Measurements from ENCODE around the gene COL25A1.
"Not testable (repeated sequence)": the region's sequence is repeated elsewhere in the genome, so short reads cannot be mapped to it uniquely, and the experiment has no call there.

Gene COL25A1

DNA sequence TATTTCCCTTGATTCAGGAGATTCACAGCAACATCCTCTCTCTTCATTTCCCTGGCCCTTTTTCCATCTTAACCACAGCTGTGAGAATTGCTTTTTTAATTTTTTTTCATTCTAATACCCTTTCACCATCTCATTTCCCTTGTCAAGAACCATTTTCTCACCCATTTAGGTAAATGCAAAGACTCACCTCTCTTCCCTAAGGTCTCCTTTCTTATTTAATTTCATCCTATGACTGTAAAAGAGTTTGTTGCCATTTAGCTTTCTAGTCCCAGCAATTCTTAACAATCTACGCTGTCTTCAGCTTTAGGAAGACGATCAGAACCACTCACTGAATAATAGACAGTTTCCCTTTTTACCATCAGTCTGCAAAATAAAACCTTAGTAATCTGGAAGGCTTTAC, 298.5 kb downstream of the COL25A1 start:
- no peak for DNase-seq

DNA sequence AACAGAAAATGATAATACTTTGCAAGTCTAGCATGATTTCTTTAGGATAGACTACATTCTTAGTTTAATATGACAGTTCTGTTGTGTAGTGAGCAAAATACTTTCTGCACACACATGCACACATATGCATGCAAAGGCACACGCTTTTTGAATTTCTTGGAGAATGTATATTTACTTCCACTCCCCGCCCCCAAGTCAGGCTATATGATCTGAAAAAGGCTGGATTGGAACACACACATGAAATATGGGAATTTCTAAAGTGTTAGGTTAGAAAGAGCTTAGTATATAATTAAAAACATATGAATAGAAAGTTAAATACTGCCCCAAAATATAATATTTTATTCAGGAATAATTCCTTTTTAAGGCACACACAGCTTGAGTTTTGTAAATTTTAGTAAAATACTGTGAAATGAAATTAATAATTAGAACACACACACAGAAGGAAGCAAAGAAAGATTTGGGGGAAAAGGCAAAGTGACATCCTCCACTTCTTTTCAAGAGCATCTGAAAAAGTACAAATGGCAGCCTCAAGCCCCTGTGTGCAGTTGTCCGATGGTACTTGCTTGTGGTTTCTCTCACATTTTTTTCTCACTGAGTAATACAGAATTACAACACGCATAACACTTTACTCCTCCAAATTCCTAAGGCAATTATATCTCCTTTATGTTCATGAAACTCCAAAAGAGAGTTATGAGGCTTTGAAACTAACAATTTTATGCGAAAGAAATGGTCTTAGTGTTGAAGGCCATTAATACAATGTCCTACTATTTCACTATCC, 310.7 kb downstream of the COL25A1 start:
- no peak for DNase-seq

DNA sequence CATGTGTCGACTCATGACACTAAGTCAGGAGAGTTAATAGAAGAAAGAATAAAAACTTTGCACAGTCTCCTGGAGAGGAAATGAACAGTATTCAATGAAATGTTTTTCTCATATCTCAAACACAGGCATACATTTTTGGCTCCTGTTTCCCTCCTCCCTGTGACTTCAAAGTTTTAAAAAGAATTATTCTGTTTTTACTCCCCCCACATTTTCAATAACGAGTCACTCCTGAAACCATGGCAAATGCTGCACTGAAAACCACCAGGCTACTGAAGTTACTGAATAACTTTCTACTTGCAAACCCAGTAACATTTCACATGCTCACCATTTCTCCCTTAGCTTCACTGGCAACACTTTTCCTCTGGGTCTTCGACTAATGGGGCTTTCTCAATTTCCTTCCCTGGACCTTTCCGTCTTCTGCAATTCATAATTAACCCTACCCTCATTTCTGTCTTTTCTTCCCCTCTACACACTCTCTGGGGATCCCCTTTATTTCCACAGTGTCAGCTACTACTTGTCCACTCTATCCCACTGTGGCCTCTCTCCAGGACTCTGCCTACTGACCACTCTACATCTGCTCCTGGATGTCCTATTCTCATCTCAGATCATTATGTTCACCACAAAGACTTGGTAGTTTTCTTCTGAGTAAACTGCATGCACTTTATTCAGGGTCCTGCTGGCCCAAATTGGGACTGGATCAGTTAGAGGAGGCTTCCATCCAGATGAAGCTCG, 313.8 kb downstream of the COL25A1 start:
- DNase-seq, result no peak

DNA sequence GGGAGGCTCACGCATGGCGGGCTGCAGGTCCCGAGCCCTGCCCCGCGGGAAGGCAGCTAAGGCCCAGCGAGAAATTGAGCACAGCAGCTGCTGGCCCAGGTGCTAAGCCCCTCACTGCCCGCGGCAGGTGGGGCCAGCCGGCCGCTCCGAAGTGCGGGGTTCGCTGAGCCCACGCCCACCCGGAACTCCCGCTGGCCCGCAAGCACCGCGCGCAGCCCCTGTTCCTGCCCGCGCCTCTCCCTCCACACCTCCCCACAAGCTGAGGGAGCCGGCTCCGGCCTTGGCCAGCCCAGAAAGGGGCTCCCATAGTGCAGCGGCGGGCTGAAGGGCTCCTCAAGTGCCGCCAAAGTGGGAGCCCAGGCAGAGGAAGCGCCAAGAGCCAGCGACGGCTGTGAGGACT, 318.0 kb downstream of the COL25A1 start:
- DNase-seq, result not testable (repeated sequence)

DNA sequence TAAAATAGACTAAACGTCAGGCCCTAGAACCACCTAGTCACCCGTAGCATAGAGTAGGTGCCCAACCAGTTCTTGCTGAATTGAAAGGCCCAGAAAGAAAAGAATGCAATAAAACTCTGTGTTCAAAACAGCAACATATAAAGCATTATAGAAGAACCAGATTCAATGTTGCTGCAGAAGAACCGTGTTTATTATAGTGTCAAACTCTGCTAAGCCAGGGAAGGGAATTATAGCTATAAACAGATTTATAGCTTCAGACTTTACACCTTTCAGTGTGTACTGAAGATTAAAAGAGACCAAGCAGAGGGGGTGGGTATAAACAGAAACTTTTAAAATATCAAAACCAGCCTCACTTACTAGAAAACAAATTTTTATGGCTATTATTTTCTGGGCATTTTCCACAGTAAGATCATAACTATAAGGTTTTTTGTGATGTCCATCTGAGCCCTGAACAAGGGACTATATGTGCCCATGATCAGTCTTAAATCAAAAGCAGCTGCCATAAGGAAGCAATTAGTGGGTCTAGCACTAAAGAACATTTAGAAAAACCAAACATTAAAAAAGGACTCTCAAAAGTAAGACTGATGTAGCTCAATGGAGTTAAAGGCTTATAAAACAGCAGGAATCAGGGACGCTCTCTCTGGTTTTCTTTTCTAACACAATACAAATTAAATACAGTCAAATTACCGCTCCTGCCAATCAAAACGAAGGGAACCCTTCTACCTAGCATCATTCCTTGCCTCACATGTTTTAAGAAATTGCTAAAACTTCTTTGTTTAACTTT, 319.9 kb downstream of the COL25A1 start:
- no peak for DNase-seq

DNA sequence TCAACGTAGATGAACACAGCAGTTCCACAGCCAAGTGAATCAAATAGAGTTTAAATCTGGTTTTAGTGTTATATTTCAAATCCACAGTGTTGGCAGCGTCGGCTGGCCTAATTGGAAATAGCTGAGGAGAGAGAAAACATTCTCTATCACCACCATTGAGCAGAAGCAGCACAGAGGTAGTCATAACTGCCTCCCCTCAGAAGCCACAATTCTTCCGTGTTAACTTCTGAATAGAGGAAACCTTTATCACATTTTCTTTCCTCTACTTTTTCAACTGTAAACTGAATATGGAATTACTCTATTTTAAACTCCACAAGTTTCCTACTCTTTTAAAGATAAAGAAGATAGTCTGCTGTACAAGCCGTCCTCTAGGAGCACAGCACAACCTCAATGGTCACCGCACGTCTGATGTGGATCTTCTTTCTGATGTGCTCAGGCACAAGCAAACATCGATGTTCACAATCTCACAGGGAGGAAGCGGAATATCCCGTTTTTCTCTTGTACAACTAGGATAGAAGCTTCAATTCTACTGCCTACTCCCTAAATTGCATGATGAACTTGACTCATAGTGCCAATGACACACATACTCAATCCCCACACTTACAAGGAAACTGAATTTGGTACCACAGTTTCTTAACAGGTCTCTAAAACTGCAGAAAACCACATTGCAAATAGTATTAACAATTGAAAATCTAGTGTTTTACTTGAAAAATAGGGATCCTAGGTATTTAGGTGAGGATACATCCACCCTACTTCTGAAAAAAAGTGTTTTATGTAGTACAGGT, 321.8 kb downstream of the COL25A1 start:
- no peak for DNase-seq

DNA sequence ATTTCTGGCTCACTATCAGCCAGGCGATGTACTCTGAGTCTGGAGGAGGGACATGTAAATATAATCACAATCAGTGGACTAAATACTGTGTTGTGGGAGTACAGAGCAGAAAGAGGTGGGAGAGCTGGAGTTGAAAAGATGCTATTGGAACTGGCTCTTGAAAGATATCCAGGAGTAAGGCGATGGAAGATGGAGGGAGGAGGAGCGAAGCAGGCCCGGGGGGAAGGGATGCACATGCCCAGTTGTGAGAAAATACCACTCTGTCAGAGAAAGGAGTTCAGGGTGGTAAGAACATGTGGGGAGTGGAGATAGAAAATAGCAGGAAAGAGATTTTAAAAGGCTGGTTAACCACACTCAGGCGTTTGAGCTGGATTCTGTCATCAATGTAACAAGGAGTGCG, 322.7 kb downstream of the COL25A1 start:
- DNase-seq, result no peak

DNA sequence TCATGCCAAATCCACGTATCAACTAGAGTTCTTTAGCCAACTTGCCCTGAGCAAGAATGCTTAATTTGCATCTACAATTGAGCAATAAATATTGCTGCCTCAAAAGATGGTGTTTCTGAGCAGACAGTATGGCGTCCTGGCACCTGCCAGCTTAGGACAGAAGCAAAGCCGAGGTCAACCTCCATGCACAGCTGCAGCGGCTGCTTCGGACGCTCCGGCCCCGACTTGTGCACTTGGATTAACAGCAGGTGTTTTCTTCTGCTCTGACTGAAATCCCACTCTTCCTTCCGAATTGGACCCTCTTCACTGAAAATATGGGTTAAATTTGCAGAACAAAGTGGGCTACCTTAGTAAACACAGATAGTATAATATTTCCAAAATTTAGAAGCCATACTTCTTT, 324.4 kb downstream of the COL25A1 start:
- DNase-seq, result no peak

DNA sequence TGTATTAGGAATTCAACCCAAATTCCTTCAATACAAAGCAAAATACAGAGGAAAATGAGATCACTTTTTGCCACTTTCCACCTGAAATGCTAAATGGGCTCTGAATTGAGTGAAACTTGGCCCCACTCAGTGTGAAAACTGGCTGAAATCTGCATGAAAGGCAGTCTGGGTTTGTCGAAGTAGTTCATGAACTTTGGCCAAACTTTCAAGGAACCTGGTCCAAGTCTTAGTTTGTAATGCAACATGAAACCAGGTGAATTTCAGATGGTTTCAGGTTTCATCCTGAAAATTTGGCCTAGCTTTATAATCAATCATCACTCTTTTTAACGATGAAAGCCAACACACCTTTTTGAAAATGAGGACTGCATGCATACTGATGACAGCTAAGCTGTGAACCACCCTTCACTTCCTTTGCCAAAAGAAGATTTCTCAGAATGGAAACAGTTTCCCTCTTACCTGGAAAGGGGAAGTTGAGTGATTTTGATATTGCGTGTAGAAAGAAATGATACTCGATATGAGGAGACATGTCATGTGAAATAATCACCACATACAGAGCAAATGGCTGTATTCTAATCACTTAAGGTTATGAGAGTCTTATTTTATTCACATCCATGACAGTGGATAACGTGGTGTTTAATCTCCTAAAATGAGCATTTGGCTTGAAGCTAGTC, 329.7 kb downstream of the COL25A1 start:
- no peak for DNase-seq

DNA sequence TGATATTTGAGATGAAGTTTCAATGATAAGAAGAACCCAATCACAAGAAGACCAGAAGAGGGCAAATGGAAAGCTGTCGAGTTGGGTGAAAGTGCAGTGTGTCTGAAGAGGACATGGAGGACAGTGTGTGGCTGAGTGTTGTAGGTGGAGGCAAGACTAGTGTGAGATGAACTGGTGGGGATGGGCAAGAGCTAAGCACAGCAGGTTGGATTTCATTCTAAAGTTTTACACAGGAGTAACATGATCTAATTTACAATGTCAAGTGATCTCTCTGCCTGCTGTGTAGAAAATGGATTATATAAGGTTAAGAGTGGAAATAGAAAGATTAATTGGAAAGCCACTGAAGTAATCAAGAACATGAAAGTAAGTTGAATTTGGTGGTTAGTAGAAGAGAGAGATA, 331.0 kb downstream of the COL25A1 start:
- no peak for DNase-seq

DNA sequence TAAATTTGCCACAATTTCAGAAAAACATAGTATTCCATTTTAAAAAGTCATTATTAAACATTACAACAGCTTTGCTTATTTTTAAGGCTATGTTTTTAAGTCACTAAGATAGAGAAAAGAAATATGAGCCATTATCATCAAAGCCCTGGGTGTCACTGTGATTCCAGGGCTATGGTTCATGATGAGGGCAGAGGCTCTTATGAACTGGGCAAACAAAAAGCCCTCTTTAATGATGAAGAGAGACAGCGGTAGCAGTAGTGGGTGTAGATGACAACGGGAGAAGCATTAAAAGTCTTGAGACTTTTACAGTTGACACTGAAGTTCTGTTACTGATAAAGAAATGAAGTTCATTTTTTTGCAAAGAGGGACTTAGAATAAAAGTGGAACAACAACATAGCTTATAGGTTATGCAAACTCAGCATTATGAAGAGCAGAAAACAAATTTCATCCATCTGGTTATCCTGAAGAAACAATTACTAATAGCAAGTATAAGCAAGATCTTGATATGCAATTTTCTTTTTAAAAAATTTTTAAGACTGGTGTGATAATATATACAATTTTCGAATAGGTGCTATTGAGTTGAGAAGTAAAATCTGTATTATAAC, 336.9 kb downstream of the COL25A1 start:
- DNase-seq, result no peak

DNA sequence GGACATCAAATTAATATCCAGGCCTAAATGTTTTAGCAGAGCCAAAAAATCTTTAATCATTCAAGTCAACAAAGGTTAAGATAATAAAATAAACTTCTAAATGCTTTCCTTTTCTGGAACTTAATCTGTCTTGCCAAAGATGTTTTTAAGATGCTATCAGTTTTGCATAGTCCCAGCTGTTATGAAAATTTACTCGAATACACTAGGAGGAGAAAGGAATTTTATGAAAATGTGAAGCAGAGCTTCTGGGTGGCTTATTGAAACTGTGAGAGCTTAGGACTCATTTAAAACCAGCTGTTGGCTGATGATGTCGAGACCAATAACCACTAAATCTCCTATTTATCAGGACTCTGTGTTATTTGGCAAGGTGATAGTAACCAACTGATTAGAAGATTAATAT, 337.4 kb downstream of the COL25A1 start:
- DNase-seq, result no peak

DNA sequence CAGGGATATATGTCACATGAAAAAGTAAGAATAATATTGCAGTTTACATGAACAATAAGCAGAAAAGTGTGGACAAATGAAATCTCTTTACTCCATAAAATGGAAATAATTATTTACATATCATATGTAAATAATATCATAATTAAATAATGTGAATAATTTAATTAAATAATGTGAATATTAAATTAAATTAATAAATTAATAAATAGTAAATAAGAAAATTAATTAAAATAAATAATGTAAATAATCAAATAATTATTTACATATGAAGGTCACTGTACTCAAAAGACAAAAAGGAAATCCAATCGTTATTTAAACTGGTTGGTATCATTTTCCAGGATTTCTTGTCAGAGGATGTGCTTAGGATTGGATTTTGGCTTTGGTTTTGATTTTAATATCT, 338.5 kb downstream of the COL25A1 start:
- no peak for DNase-seq

DNA sequence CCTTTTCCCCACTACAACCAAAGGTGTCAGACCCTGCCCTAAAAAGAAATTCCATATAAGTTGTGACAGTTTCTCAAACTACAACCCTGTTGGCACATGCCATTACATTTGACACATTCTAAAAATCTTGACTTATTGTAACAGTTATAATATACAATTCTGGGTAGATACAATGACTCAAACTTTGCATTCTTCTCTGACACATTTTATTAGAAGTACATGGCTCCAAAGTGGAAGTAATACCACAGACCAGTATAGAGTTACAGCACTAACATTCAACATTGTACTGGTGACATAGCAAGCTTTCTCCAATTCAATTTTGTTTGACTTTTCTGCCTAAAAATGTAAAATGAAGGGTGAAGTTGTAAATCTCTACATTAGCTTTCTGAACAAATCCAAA, 343.0 kb downstream of the COL25A1 start:
- DNase-seq, result no peak

DNA sequence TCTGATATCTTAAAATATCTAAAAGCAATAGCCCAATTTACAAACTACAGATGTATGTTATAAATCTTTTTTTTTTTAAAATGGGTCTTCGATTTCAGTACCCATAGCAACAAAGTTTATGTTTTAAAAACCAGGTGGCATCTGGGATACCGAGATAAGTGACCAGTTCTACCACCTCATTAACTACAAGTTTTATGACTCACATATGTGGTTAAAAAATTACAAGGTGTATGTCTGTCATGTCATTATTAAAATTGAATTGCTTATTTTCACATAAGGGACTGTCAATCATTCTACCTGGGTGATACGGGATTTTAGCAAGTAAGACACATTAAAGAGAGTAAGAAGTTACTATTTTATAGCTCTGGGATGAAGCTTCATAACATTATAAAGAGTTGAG, 347.6 kb downstream of the COL25A1 start:
- DNase-seq, result no peak

DNA sequence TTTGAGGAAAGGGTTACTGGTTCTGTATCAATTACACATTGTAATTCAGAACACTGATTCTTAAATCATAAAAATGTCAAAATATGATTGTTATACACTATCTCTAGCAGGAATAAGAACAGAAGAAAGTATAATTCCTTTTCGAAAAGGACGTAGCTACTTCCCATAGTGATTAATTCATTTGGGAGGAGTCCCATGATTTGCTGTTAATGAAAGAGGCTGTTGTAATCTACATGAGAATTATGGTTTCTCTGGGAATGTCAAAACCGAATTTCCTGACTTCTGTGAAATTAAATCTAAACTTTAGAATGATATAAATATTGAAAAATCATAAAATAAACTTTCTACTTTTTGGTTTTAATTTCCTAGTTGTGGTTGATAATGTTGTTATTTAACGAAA, 348.5 kb downstream of the COL25A1 start:
- no peak for DNase-seq

DNA sequence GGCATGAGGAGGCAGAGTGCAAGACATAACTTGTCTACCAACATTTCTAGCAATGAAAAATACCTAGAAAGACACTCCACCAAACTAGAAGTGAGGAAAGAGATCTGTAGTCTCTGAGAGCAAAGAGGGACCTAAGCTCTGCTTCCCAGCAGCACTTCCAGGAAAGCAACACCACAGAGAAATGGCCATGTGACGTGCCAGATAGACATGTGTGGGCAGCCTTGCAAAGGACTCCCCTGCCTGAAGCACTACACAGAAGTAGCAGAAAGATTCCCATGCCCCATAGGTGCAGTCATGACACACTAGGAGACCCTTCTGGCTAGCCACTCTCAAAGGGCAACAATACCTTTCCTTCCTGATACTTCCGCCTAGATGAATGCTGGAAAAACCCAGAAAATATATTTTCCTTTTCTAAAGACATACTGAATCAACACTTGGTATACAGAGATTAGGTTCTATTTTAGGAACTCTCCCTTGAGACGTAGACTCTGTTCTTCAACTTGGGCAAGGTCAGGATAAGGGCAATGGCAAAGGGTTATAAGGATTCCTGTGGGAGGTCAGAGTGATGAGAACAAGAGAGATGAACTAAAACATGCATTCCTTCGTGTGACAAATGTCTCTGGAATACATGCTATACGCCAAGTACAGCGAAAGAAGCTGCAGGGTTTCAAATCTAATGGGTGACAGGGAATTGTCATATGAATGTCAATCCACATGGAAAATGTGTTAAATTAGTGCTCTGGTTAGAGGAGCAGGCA, 352.1 kb downstream of the COL25A1 start:
- no peak for DNase-seq

DNA sequence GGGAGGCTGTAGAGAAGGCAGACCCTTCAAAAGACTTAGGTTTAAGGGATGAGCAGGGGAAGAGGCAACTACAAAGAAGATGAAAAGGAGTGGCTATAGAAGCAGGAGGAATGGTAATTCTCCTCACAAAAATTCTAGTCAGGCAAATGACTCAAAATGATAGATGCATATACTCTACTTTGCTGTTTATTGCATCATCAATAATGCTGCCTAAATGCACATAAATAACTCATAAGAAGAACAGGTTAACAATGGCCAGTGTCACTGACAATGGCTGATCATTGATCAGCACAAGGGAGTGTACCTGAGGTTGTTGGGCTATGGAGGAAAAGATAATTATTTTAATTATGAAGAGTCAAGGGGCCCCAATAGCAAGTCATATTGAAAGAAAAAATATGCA, 354.9 kb downstream of the COL25A1 start:
- DNase-seq, result no peak

DNA sequence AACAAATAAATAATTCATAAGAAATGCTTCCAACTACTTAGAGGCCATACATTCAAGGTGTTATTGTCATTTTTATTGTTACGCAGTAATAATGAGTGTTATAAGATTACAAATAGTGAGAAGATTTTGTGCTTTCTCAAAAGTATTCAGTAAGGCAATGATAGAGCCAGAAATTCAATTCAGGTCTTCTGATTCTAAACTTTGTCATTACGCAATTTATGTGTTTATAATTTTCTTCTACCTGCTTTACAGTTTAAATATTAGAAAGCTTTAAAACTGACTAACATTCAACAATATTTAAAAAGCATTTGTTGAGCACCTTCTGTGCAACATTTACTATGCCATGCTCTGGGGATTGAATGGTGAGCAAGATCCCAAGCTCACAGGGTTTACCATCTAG, 356.2 kb downstream of the COL25A1 start:
- DNase-seq, result no peak

DNA sequence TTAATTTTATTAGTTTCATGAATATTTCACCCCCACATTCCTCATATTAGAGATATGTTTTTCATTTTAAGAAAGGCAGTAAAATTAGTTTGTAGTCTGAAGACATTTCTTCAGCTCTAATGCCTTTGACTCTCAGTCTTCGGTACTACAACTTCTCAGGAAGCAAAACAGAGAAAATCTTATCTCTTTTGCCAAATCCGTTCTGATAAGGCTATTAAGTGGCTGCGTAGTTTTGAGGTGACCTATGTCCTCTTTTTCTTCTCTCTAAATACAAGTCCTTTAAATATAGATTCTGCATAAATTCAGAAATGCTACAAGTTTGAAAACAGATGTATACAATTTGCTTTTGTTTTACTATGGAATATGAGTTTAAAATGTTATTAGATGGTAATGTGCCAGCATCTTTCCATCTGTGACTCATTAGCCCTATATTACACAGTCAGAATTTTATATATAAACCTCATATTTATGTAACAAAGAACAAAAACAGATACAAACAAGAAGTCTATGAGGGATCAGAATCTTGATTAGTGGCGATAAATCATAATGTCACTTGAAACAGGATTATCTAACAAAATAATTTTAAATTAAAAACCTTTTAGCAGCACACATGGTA, 358.4 kb downstream of the COL25A1 start:
- DNase-seq, result no peak

DNA sequence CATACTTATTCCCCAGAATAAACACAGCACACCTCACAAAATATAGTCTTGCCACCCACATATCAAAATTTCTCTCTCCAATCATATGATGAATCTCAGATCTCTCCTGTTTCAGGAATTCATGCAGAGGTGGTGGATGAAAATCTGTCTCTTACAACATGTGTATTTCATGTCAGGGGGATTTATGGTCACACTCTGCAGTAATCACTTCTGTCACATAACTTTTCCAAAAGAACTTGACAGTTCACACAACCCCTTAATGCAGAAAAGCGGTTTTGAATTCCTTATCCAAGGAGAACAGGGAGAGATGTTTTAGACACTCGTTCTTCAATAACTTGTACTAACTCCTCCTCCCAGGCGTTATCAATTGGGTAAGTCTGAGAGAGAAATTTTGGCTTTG, 359.1 kb downstream of the COL25A1 start:
- DNase-seq, result no peak
